HCT116 (cell line): ENCODE results near the gene CEP20. TPM values are rescaled to one million over a fixed set of nuclear protein-coding genes. Genes with fewer than 3 reads are reported as not detected.

ENCODE experiments used
- ATAC-seq: fragments of 200-7000 bp; cut with Tn5 transposase; 2 replicates; pipeline ENCODE4 v1.9.1; 2020; ENCODE audit warnings: mild to moderate bottlenecking, moderate library complexity
- BruUV-seq: library from RNA; stranded (reverse); fragments of 400-500 nt; replicated peaks from 2 replicates; lab custom pipeline; 2021; lab: Mats Ljungman, UMichigan
- CTCF ChIA-PET: fragments of 300-600 bp; sonication (Branson Sonifier 250); formaldehyde crosslinking; loops from one replicate; lab custom pipeline; 2021; ENCODE audit warnings: antibody characterized with exemption; lab: Charles Lee
- POLR2A ChIA-PET: fragments of 300-600, 350-600 bp; sonication (Branson Sonifier 250); formaldehyde crosslinking; loops from one replicate; lab custom pipeline; 2021; ENCODE audit warnings: antibody characterized with exemption; lab: Charles Lee
- RAD21 ChIA-PET, 2 experiments: fragments of 300-600 bp; sonication (Branson Sonifier 250); formaldehyde crosslinking; loops; one replicate each; lab custom pipeline; 2023; ENCODE audit warnings: low total read pairs in 2 of 2; ENCODE audit not compliant: uncharacterized antibody in 2 of 2, unreplicated experiment in 2 of 2, low non-redundant PET in 1 of 2; lab: Charles Lee
- DNase-seq: peaks from one replicate; pipeline ENCODE4 v3.0.0-alpha.2; 2010; ENCODE audit warnings: low read depth, low spot score
- H2AFZ ChIP-seq: fragments of 200-600 bp; shearing (Covaris generic), sonication (generic); 2 replicates; pipeline ENCODE4 v1.6.1; 2017; ENCODE audit warnings: low read depth, mixed run types, mixed read lengths, antibody characterized with exemption, low read length; ENCODE audit not compliant: poor library complexity, severe bottlenecking
- H3K27ac ChIP-seq: 2 replicates; pipeline ENCODE4 v1.5.1; 2012; ENCODE audit warnings: low read depth, low read length
- H3K27me3 ChIP-seq: fragments of 200-600 bp; sonication (generic); 2 replicates; pipeline ENCODE4 v1.6.1; 2016; ENCODE audit warnings: mixed run types, low read length, mixed read lengths; ENCODE audit not compliant: insufficient read depth
- H3K36me3 ChIP-seq, 2 experiments: fragments of 200-500 bp in 1 of 2; fragments of 200-600 bp in 1 of 2; sonication (Bioruptor generic) in 1 of 2; sonication (generic) in 1 of 2; 2 replicates each; pipeline versions ENCODE4 v1.5.1 to v1.6.1; 2014 to 2016; ENCODE audit warnings: low read length in 2 of 2, inconsistent platforms in 1 of 2, mixed read lengths in 1 of 2, mixed run types in 1 of 2; ENCODE audit not compliant: insufficient read depth in 2 of 2, control insufficient read depth in 1 of 2
- H3K4me1 ChIP-seq, 2 experiments: fragments of 200-600 bp in 1 of 2; sonication (generic) in 1 of 2; 2 replicates each; pipeline versions ENCODE4 v1.5.1 to v1.6.1; 2012 to 2017; ENCODE audit warnings: low read length in 2 of 2, inconsistent platforms in 1 of 2, mild to moderate bottlenecking in 1 of 2, mixed read lengths in 1 of 2, mixed run types in 1 of 2, moderate library complexity in 1 of 2; ENCODE audit not compliant: insufficient read depth in 2 of 2, control insufficient read depth in 1 of 2
- H3K4me2 ChIP-seq: fragments of 200-600 bp; sonication (generic); 2 replicates; pipeline ENCODE4 v1.6.1; 2017; ENCODE audit warnings: mixed run types, low read length, mixed read lengths
- H3K4me3 ChIP-seq, 2 experiments: fragments of 200-600 bp in 1 of 2; sonication (generic) in 1 of 2; replicated peaks in 1 of 2; 2 replicates each; pipeline ENCODE4 v1.5.1; 2011 to 2016; ENCODE audit warnings: low read length in 2 of 2, control low read depth in 1 of 2, low read depth in 1 of 2, mild to moderate bottlenecking in 1 of 2, mixed read lengths in 1 of 2, mixed run types in 1 of 2
- H3K79me2 ChIP-seq: fragments of 200-600 bp; sonication (generic); 2 replicates; pipeline ENCODE4 v1.6.1; 2017; ENCODE audit warnings: mild to moderate bottlenecking, mixed run types, low read length, moderate library complexity, mixed read lengths; ENCODE audit not compliant: insufficient read depth
- H3K9ac ChIP-seq: fragments of 200-600 bp; sonication (generic); 2 replicates; pipeline ENCODE4 v1.6.1; 2016; ENCODE audit warnings: low read length, mixed read lengths
- H3K9me2 ChIP-seq: fragments of 200-600 bp; sonication (generic), shearing (Covaris generic); 2 replicates; pipeline ENCODE4 v1.6.1; 2017; ENCODE audit warnings: mixed run types, mild to moderate bottlenecking, moderate library complexity; ENCODE audit not compliant: insufficient read depth
- H3K9me3 ChIP-seq, 2 experiments: fragments of 200-500 bp in 1 of 2; fragments of 200-600 bp in 1 of 2; sonication (Bioruptor generic) in 1 of 2; sonication (generic) in 1 of 2; 2 replicates each; pipeline ENCODE4 v1.6.1; 2014 to 2017; ENCODE audit warnings: low read length in 2 of 2, mixed read lengths in 2 of 2, inconsistent platforms in 1 of 2, low read depth in 1 of 2, mild to moderate bottlenecking in 1 of 2, mixed run types in 1 of 2, moderate library complexity in 1 of 2; ENCODE audit not compliant: control insufficient read depth in 1 of 2, insufficient read depth in 1 of 2
- H4K20me1 ChIP-seq: fragments of 200-600 bp; sonication (generic), shearing (Covaris generic); 2 replicates; pipeline ENCODE4 v1.6.1; 2017; ENCODE audit warnings: mixed run types, mild to moderate bottlenecking, moderate library complexity; ENCODE audit not compliant: insufficient read depth
- ATF3 ChIP-seq: IDR thresholded peaks from 2 replicates; pipeline ENCODE4 v1.6.1; 2012
- CBX3 ChIP-seq: IDR thresholded peaks from 2 replicates; pipeline ENCODE4 v1.6.1; 2012; ENCODE audit warnings: low read depth
- CEBPB ChIP-seq: IDR thresholded peaks from 2 replicates; pipeline ENCODE4 v1.6.1; 2012; ENCODE audit warnings: low read depth
- EGR1 ChIP-seq: IDR thresholded peaks from 2 replicates; pipeline ENCODE4 v1.6.1; 2012; ENCODE audit warnings: low read depth
- EZH2 ChIP-seq: fragments of 200-600 bp; sonication (generic); IDR thresholded peaks from 2 replicates; pipeline ENCODE4 v1.6.1; 2017; ENCODE audit warnings: antibody characterized with exemption, mixed run types
- EZH2phosphoT487 ChIP-seq: fragments of 200-600 bp; IDR thresholded peaks from 2 replicates; pipeline ENCODE4 v1.6.1; 2018; ENCODE audit warnings: antibody characterized with exemption, borderline replicate concordance
- FOSL1 ChIP-seq: IDR thresholded peaks from 2 replicates; pipeline ENCODE4 v1.6.1; 2012; ENCODE audit warnings: low read depth
- JUND ChIP-seq: IDR thresholded peaks from 2 replicates; pipeline ENCODE4 v1.6.1; 2012
- POLR2AphosphoS5 ChIP-seq: IDR thresholded peaks from 2 replicates; pipeline ENCODE4 v1.6.1; 2011; ENCODE audit warnings: mild to moderate bottlenecking, low read depth, low read length, moderate library complexity
- SP1 ChIP-seq: IDR thresholded peaks from 2 replicates; pipeline ENCODE4 v1.6.1; 2012; ENCODE audit warnings: low read depth
- TCF7L2 ChIP-seq: IDR thresholded peaks from 2 replicates; pipeline ENCODE4 v1.7.0; 2011; ENCODE audit warnings: borderline replicate concordance, inconsistent platforms; ENCODE audit not compliant: insufficient read depth, insufficient read length; ENCODE audit errors: extremely low read depth
- YY1 ChIP-seq: IDR thresholded peaks from 2 replicates; pipeline ENCODE4 v1.6.1; 2011; ENCODE audit warnings: low read length, low read depth, moderate library complexity, mild to moderate bottlenecking; ENCODE audit not compliant: insufficient replicate concordance; ENCODE audit errors: extremely low read depth
- ZBTB33 ChIP-seq: IDR thresholded peaks from 2 replicates; pipeline ENCODE4 v1.6.1; 2011; ENCODE audit warnings: mild to moderate bottlenecking, low read length, moderate library complexity; ENCODE audit not compliant: insufficient replicate concordance; ENCODE audit errors: extremely low read depth
- ZFX ChIP-seq: fragments of 450-650 bp; IDR thresholded peaks from 2 replicates; pipeline ENCODE4 v1.6.1; 2017
- ZNF274 ChIP-seq: fragments of 200-500 bp; sonication (Bioruptor generic); IDR thresholded peaks from 2 replicates; pipeline ENCODE4 v1.6.1; 2014; ENCODE audit warnings: mild to moderate bottlenecking, low read depth, low read length, inconsistent platforms
- intact Hi-C: fragments of 100-400 bp; cut with micrococcal nuclease; formaldehyde crosslinking; loops from 2 replicates; pipeline ENCODE4 v1.10.0; 2022
- total RNA-seq: library from RNA; stranded (reverse); gene quantifications from one replicate; pipeline ENCODE4 v1.2.1, GENCODE V29; 2021; ENCODE audit not compliant: unreplicated experiment

CEP20 gene
- total RNA-seq, 1 experiment from 2014 or later: 67.7 TPM

- H3K9me3 ChIP-seq: no peaks in the 10 kb centered on the region
- RAD21 ChIA-PET: no interaction called here
- no peaks in the 10 kb centered on the region for H3K27me3 ChIP-seq
- CTCF ChIA-PET: no interaction called here
- intact Hi-C loops: no loop called here
- peak overlapping the region; percentile 16; the same call in 1 of the 2 replicates for H3K27ac ChIP-seq
- POLR2A ChIA-PET: interaction anchor here (2.5 kb wide), 1 partner anchor 9 kb away, joined by 8 read pairs; the partner anchor contains the start of gene CEP20
- H4K20me1 ChIP-seq: no peaks in the 10 kb centered on the region
- peaks cover 62% of the 10 kb centered on the region for H3K79me2 ChIP-seq
- ATAC-seq: no peak
- H3K4me1 ChIP-seq: peaks cover 10 to 14% of the 10 kb centered on the region in 2 experiments; a peak in 3 of 4 replicates
- no peaks in the 10 kb centered on the region for H3K9me2 ChIP-seq
- H3K4me2 ChIP-seq: peak overlapping the region; percentile 20; the same call in 1 of the 2 replicates
- DNase-seq: no peak
- H3K4me3 ChIP-seq: no peak overlapping the region
- H3K36me3 ChIP-seq: peaks cover 12 to 20% of the 10 kb centered on the region in 2 experiments
- BruUV-seq: no TSS peak
- TF ChIP-seq FOSL1 (no peak), ZFX (no peak)
- no peak overlapping the region for H2AFZ ChIP-seq
- H3K9ac ChIP-seq: no peak overlapping the region
Observed at GRCh38 chr16:15879255-15879811, 9.1 kb downstream of the CEP20 start.

- no peak overlapping the region for H2AFZ ChIP-seq
- no peak overlapping the region for H3K9ac ChIP-seq
- H3K4me2 ChIP-seq: no peak overlapping the region
- H3K4me1 ChIP-seq: peaks cover 10 to 14% of the 10 kb centered on the region in 2 experiments; a peak in 3 of 4 replicates
- no peaks in the 10 kb centered on the region for H3K9me3 ChIP-seq
- BruUV-seq: no TSS peak
- no peaks in the 10 kb centered on the region for H4K20me1 ChIP-seq
- DNase-seq (no peak), ATAC-seq (no peak)
- POLR2A ChIA-PET: no interaction called here
- CTCF ChIA-PET: no interaction called here
- no peaks in the 10 kb centered on the region for H3K27me3 ChIP-seq
- RAD21 ChIA-PET: no interaction called here
- no peaks in the 10 kb centered on the region for H3K9me2 ChIP-seq
- H3K79me2 ChIP-seq: peaks cover 38% of the 10 kb centered on the region
- no peak overlapping the region for H3K4me3 ChIP-seq
- H3K36me3 ChIP-seq: peaks cover 5 to 19% of the 10 kb centered on the region in 2 experiments
- H3K27ac ChIP-seq: no peak overlapping the region
- intact Hi-C loops: no loop called here
- no peak for TF ChIP-seq EZH2phosphoT487
- no peak for TF ChIP-seq FOSL1
- no peak for TF ChIP-seq CBX3
- TF ChIP-seq JUND: no peak
- TF ChIP-seq ZFX: no peak
- TF ChIP-seq EZH2: no peak
- no peak for TF ChIP-seq POLR2AphosphoS5
- no peak for TF ChIP-seq EGR1
- no peak for TF ChIP-seq ATF3
- no peak for TF ChIP-seq ZNF274
- no peak for TF ChIP-seq SP1
- no peak for TF ChIP-seq TCF7L2
- TF ChIP-seq CEBPB: no peak
- no peak for TF ChIP-seq ZBTB33
- TF ChIP-seq YY1: no peak
Observed at GRCh38 chr16:15876503-15876902, 11.9 kb downstream of the CEP20 start.
